ENCODE results near the gene ISOC2. TPM values are rescaled to one million over a fixed set of nuclear protein-coding genes. Genes with fewer than 3 reads are reported as not detected.
A peak's percentile ranks its signal among the peaks of the same experiment; 100 is the strongest.

The ISOC2 gene
- total RNA-seq, 4 donors from 2014 or later = 44.7 to 97.2 (median 87.5) TPM

DNA sequence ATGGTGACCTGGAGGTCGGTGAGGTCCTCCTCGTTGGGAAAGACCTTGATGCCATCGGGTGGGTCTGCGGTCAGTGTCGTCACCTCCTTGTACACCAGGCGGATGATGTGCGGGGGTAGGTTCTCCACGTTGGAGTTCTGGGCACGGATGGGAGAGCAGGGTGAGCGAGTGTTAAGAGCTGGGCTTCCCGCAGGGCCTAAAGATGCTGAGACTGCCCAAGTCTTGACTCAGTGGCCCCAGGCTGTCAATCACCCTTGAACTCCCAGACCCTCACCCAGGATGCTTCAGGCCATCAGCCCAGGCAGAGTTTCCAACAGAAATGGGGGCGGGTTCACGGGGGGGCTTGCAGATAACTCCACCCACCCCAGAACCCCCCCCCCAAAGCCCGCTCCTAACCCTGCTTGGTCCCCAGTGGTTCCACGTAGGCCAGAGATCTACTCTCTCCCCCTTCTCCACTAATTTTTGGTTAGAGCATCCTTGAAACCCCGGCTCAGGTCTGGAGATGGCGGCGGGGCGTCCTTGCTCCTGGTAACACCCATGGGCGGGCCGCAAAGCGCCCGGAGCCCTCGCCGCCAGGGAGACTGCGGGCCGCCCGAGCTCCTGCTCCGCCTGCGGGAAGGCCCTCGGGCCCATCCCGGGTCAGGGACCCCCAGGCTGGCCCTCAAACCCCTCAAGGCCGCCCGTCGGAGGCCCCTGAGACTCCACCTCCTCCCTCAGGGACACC is 54.5 kb downstream of the ISOC2 start:
- 30% methylated on average over 17 of the region's 35 CpGs for WGBS
- DNase-seq (ENCODE audit: low spot score in 2 of 2) = peak in 1 of 2 donors; percentile 77
- Histone ChIP-seq H3K27ac (peak overlapping the region; percentile 96), H3K36me3 (peaks cover 29% of the 10 kb centered on the region), H3K4me3 (peak overlapping the region; percentile 97), H3K9me3 (no peaks in the 10 kb centered on the region), H3K4me1 (peaks cover 15% of the 10 kb centered on the region), H3K27me3 (no peaks in the 10 kb centered on the region)
- TF ChIP-seq, protein P1, sequence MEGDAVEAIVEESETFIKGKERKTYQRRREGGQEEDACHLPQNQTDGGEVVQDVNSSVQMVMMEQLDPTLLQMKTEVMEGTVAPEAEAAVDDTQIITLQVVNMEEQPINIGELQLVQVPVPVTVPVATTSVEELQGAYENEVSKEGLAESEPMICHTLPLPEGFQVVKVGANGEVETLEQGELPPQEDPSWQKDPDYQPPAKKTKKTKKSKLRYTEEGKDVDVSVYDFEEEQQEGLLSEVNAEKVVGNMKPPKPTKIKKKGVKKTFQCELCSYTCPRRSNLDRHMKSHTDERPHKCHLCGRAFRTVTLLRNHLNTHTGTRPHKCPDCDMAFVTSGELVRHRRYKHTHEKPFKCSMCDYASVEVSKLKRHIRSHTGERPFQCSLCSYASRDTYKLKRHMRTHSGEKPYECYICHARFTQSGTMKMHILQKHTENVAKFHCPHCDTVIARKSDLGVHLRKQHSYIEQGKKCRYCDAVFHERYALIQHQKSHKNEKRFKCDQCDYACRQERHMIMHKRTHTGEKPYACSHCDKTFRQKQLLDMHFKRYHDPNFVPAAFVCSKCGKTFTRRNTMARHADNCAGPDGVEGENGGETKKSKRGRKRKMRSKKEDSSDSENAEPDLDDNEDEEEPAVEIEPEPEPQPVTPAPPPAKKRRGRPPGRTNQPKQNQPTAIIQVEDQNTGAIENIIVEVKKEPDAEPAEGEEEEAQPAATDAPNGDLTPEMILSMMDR (IDR thresholded peaks at IDR 0.05) = no peak
- no peak for TF ChIP-seq POLR2A (IDR thresholded peaks at IDR 0.05)
- no peak for TF ChIP-seq POLR2AphosphoS5 (IDR thresholded peaks at IDR 0.05)
- no peak for TF ChIP-seq EP300 (IDR thresholded peaks at IDR 0.05)

DNA sequence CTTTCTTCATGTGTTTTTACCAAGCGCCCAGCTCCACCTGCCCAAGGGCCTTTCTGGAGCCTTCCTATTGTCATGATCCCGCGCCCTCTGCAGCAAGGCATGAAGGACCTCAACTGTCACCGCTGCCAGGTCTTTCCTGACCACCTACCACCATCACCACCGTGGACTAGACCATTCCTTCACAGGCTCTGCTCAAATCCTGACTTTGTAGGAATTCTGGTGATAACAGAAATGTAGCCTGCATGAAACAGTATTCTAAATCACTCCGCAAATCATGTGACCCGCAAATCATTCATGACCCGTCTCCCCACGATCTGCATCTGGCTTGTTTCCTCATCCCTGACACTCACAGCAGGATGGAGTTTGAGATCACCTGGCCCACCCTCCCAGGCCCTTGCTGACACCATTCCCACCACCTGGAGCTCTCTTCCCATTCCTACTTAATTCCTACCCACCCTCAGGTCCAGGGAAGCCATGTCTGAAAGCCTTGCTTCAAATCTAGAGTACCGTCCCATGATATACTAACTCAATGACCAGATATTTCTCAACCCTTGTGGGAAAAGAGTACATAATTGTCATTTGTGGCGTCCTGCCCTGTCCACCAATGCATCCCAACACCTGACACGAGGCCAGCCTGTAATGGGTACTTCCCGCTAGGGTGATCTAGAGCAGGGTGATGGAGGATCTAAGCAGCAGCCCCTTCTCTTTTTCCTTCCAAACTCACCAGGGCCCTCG is 55.2 kb downstream of the ISOC2 start:
- no peak overlapping the region for H3K27ac ChIP-seq

DNA sequence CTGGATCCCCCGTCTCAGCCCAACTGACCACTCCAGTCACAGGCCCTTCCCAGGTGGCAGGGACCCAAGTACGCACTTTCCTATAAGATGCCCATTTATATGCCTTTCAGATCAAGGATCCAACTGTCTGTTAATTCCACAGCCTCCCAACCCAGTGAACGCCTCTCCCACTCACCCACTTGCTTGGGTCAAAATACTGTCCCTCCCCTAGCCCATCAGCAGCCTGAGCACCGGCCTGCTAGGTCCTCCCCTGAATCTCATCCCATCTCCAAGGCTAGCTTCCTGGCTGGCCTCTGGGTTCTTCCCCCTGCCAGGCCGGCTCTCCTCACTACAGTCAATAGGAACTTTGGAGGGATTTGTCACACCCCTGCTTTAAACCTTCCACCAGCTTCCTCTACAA is 55.8 kb downstream of the ISOC2 start:
- peaks cover 40% of the 10 kb centered on the region for H3K36me3 ChIP-seq
- no peak for DNase-seq (ENCODE audit: low spot score in 2 of 2)
- peaks cover 15% of the 10 kb centered on the region for H3K4me1 ChIP-seq
- 87% methylated on average over 5 of the region's 5 CpGs for WGBS
- H3K27ac ChIP-seq = no peak overlapping the region
- TF ChIP-seq, protein P1 (IDR thresholded peaks at IDR 0.05) = no peak
- no peak for TF ChIP-seq POLR2AphosphoS5 (IDR thresholded peaks at IDR 0.05)
- no peak for TF ChIP-seq POLR2A (IDR thresholded peaks at IDR 0.05)
- TF ChIP-seq EP300 (IDR thresholded peaks at IDR 0.05) = no peak
- no peak overlapping the region for H3K4me3 ChIP-seq
- H3K9me3 ChIP-seq = no peaks in the 10 kb centered on the region
- H3K27me3 ChIP-seq = no peaks in the 10 kb centered on the region

More for the DNA sequence above, 55.2 kb downstream of the ISOC2 start:
- Histone ChIP-seq H3K27me3 (no peaks in the 10 kb centered on the region), H3K36me3 (peaks cover 35% of the 10 kb centered on the region), H3K4me3 (peak overlapping the region; percentile 97), H3K9me3 (no peaks in the 10 kb centered on the region), H3K4me1 (peaks cover 15% of the 10 kb centered on the region)
- TF ChIP-seq POLR2A (IDR thresholded peaks at IDR 0.05) = no peak
- TF ChIP-seq POLR2AphosphoS5 (IDR thresholded peaks at IDR 0.05) = no peak
- TF ChIP-seq EP300 (IDR thresholded peaks at IDR 0.05) = no peak
- TF ChIP-seq, protein P1 (IDR thresholded peaks at IDR 0.05) = no peak
- 81% methylated on average over 14 of the region's 14 CpGs for WGBS
- no peak for DNase-seq (ENCODE audit: low spot score in 2 of 2)

Other genes starting within 250 kb of the ISOC2 start
- gene TMEM86B, start 232.9 kb downstream of the ISOC2 start, total RNA-seq = 1 to 10 TPM; 2.0 to 9.4 (median 4.2) TPM
- 10 to 100 TPM; 49.0 to 56.2 (median 51.3) TPM for gene PPP6R1, start 202.6 kb downstream of the ISOC2 start, total RNA-seq
- 10 to 100 TPM; 17.9 to 46.7 (median 36.7) TPM for gene HSPBP1, start 181.5 kb downstream of the ISOC2 start, total RNA-seq
- gene BRSK1, start 177.6 kb downstream of the ISOC2 start, total RNA-seq = 1 to 10 TPM in 3 of 4 donors, under 1 TPM in 1; 0.68 to 2.3 (median 1.6) TPM
- gene TMEM150B, start 136.3 kb downstream of the ISOC2 start, total RNA-seq = not detected
- 10 to 100 TPM; 17.3 to 61.8 (median 39.1) TPM for gene KMT5C, start 121.8 kb downstream of the ISOC2 start, total RNA-seq
- gene COX6B2, start 106.9 kb downstream of the ISOC2 start, total RNA-seq = 1 to 10 TPM in 3 of 4 donors, under 1 TPM in 1; 0.47 to 1.9 (median 1.3) TPM
- gene GARIN5B, start 98.4 kb downstream of the ISOC2 start, total RNA-seq = not detected
- 1 to 10 TPM in 3 of 4 donors, under 1 TPM in 1; 0.97 to 1.7 (median 1.2) TPM for gene IL11, start 91.2 kb downstream of the ISOC2 start, total RNA-seq
- not detected for gene TMEM190, start 84.8 kb downstream of the ISOC2 start, total RNA-seq
- gene TMEM238, start 77.3 kb downstream of the ISOC2 start, total RNA-seq = 10 to 100 TPM in 3 of 4 donors, 1 to 10 TPM in 1; 6.3 to 37.1 (median 29.3) TPM
- 100 to 1,000 TPM; 605 to 767 (median 714) TPM for gene RPL28, start 75.7 kb downstream of the ISOC2 start, total RNA-seq
- gene UBE2S, start 53.9 kb downstream of the ISOC2 start, total RNA-seq = 10 to 100 TPM in 2 of 4 donors, 1 to 10 TPM in 2; 7.4 to 17.0 (median 12.2) TPM
- gene SHISA7, start 18.3 kb downstream of the ISOC2 start, total RNA-seq = under 1 TPM in 2 of 4 donors, not detected in 2; 0.08 to 0.26 TPM
- gene C19orf85, start 3.1 kb upstream of the ISOC2 start, total RNA-seq = not detected
- 10 to 100 TPM; 17.3 to 22.9 (median 19.8) TPM for gene ZNF628, start 15.0 kb upstream of the ISOC2 start, total RNA-seq
- 1 to 10 TPM; 2.4 to 4.8 (median 4.0) TPM for gene NAT14, start 23.5 kb upstream of the ISOC2 start, total RNA-seq
- gene SSC5D, start 26.8 kb upstream of the ISOC2 start, total RNA-seq = 1 to 10 TPM in 2 of 4 donors, under 1 TPM in 2; 0.57 to 2.1 (median 1.0) TPM
- gene SBK2, start 75.5 kb upstream of the ISOC2 start, total RNA-seq = not detected
- gene SBK3, start 83.9 kb upstream of the ISOC2 start, total RNA-seq = not detected
- gene ZNF579, start 119.2 kb upstream of the ISOC2 start, total RNA-seq = 1 to 10 TPM; 1.8 to 3.1 (median 2.8) TPM
- 1 to 10 TPM; 7.6 to 9.2 (median 8.5) TPM for gene FIZ1, start 137.9 kb upstream of the ISOC2 start, total RNA-seq
- 10 to 100 TPM; 29.4 to 49.9 (median 47.0) TPM for gene ZNF524, start 138.6 kb upstream of the ISOC2 start, total RNA-seq
- gene ZNF865, start 144.0 kb upstream of the ISOC2 start, total RNA-seq = 10 to 100 TPM in 2 of 4 donors, 1 to 10 TPM in 2; 7.6 to 14.2 (median 9.9) TPM
- gene ZNF784, start 162.9 kb upstream of the ISOC2 start, total RNA-seq = 1 to 10 TPM; 4.3 to 8.0 (median 6.5) TPM
- gene ZNF580, start 179.4 kb upstream of the ISOC2 start, total RNA-seq = 10 to 100 TPM; 15.0 to 27.9 (median 22.3) TPM
- gene ZNF581, start 182.0 kb upstream of the ISOC2 start, total RNA-seq = 10 to 100 TPM; 16.3 to 27.1 (median 20.2) TPM
- gene CCDC106, start 186.6 kb upstream of the ISOC2 start, total RNA-seq = 10 to 100 TPM in 1 of 4 donors, 1 to 10 TPM in 3; 6.2 to 18.3 (median 8.5) TPM
- 100 to 1,000 TPM in 1 of 4 donors, 10 to 100 TPM in 3; 82.8 to 128 (median 88.5) TPM for gene U2AF2, start 193.4 kb upstream of the ISOC2 start, total RNA-seq
- 100 to 1,000 TPM in 1 of 4 donors, 10 to 100 TPM in 3; 80.1 to 104 (median 82.9) TPM for gene EPN1, start 213.6 kb upstream of the ISOC2 start, total RNA-seq

Data from suprapubic skin (tissue), 4 donors.